ENCODE results near the gene CLCA1.

GRCh38 chr1:86468501-86468977 lies at the start of gene CLCA1:
- TF ChIP-seq CTCF (IDR thresholded peaks at IDR 0.05; ENCODE audit: low read length) = no peak
- TF ChIP-seq EZH2 (IDR thresholded peaks at IDR 0.05; ENCODE audit: borderline replicate concordance, low read length) = no peak

All from OCI-LY1 (cell line).